PC-3 (cell line): ENCODE data around the gene FMNL2. TPM values are rescaled to one million over a fixed set of nuclear protein-coding genes. Genes with fewer than 3 reads are reported as not detected.

Experiments used
- ATAC-seq: fragments of 200-7000 bp; cut with Tn5 transposase; 2 replicates; pipeline ENCODE4 v1.9.1; 2020; ENCODE audit warnings: mild to moderate bottlenecking, moderate library complexity
- BruUV-seq: library from RNA; stranded (reverse); fragments of 400-500 nt; replicated peaks from 2 replicates; lab custom pipeline; 2021; lab: Mats Ljungman, UMichigan
- CTCF ChIA-PET: fragments of 300-600 bp; sonication (Branson Sonifier 250); formaldehyde crosslinking; loops from one replicate; lab custom pipeline; 2022; ENCODE audit warnings: antibody characterized with exemption; lab: Charles Lee
- POLR2A ChIA-PET: fragments of 300-600 bp; sonication (Branson Sonifier 250); formaldehyde crosslinking; loops from one replicate; lab custom pipeline; 2022; ENCODE audit warnings: antibody characterized with exemption; ENCODE audit not compliant: unreplicated experiment; lab: Charles Lee
- DNase-seq: peaks from one replicate; pipeline ENCODE4 v3.0.0-alpha.2; 2015
- H2AFZ ChIP-seq: fragments of 300-600 bp; sonication (generic); 2 replicates; pipeline ENCODE4 v1.6.0; 2016; ENCODE audit warnings: antibody characterized with exemption, low read length
- H3F3A ChIP-seq: fragments of 300-600 bp; sonication (generic); one replicate; pipeline ENCODE4 v1.6.0; 2017; ENCODE audit warnings: antibody characterized with exemption, low read length, control low read depth, mild to moderate bottlenecking; ENCODE audit not compliant: unreplicated experiment
- H3K27ac ChIP-seq: fragments of 300-600 bp; sonication (generic); 2 replicates; pipeline ENCODE4 v1.5.1; 2016; ENCODE audit warnings: mild to moderate bottlenecking, low read length
- H3K27me3 ChIP-seq: fragments of 300-600 bp; sonication (generic); 2 replicates; pipeline ENCODE4 v1.6.1; 2016; ENCODE audit warnings: low read length, mixed read lengths
- H3K36me3 ChIP-seq: fragments of 300-600 bp; sonication (generic); 2 replicates; pipeline ENCODE4 v1.6.1; 2016; ENCODE audit warnings: low read depth, mixed run types, low read length, mixed read lengths
- H3K4me1 ChIP-seq: fragments of 300-600 bp; sonication (generic); 2 replicates; pipeline ENCODE4 v1.5.1; 2016; ENCODE audit warnings: low read length; ENCODE audit not compliant: insufficient read depth
- H3K4me2 ChIP-seq: fragments of 300-600 bp; sonication (generic); 2 replicates; pipeline ENCODE4 v1.6.0; 2016; ENCODE audit warnings: low read length
- H3K4me3 ChIP-seq: fragments of 300-600 bp; sonication (generic); 2 replicates; pipeline ENCODE4 v1.5.1; 2016; ENCODE audit warnings: mild to moderate bottlenecking, low read length, mixed read lengths
- H3K79me2 ChIP-seq: fragments of 300-600 bp; sonication (generic); 2 replicates; pipeline ENCODE4 v1.6.1; 2017; ENCODE audit warnings: low read length, mixed read lengths
- H3K9ac ChIP-seq: fragments of 300-600 bp; sonication (generic); 2 replicates; pipeline ENCODE4 v1.6.0; 2016; ENCODE audit warnings: mild to moderate bottlenecking, low read length
- H3K9me2 ChIP-seq: fragments of 300-600 bp; sonication (generic); replicated peaks from 2 replicates; pipeline ENCODE4 v1.6.1; 2016; ENCODE audit warnings: mixed run types, low read length, mixed read lengths
- H3K9me3 ChIP-seq: fragments of 300-600 bp; sonication (generic); 2 replicates; pipeline ENCODE4 v1.6.1; 2016; ENCODE audit warnings: low read length, mixed read lengths
- H4K20me1 ChIP-seq: fragments of 300-600 bp; sonication (generic); 2 replicates; pipeline ENCODE4 v1.6.1; 2016; ENCODE audit warnings: low read length, mixed read lengths
- EZH2 ChIP-seq: fragments of 300-600 bp; sonication (generic); IDR thresholded peaks from one replicate; pipeline ENCODE4 v1.6.1; 2017; ENCODE audit warnings: antibody characterized with exemption, mild to moderate bottlenecking, low read length; ENCODE audit not compliant: unreplicated experiment
- EZH2phosphoT487 ChIP-seq: fragments of 300-600 bp; sonication (generic); IDR thresholded peaks from 2 replicates; pipeline ENCODE4 v1.6.1; 2018; ENCODE audit warnings: mild to moderate bottlenecking, antibody characterized with exemption, low read length, borderline replicate concordance
- intact Hi-C: fragments of 100-400 bp; cut with micrococcal nuclease; formaldehyde crosslinking; loops from 2 replicates; pipeline ENCODE4 v1.9.0; 2023
- total RNA-seq: library from RNA; depleted of rRNA; stranded (reverse); fragments of >200 nt; gene quantifications from 2 replicates; pipeline ENCODE4 v1.2.3, GENCODE V29; 2014
- TF ChIP-seq, protein P1 (sequence below): fragments of 300-600 bp; sonication (generic); conservative IDR thresholded peaks from 2 replicates; pipeline ENCODE4 v1.5.1; 2017; ENCODE audit warnings: antibody characterized with exemption, low read depth, mild to moderate bottlenecking, low read length

Gene FMNL2
- total RNA-seq, 1 experiment from 2014 or later = 15.8 TPM

DNA sequence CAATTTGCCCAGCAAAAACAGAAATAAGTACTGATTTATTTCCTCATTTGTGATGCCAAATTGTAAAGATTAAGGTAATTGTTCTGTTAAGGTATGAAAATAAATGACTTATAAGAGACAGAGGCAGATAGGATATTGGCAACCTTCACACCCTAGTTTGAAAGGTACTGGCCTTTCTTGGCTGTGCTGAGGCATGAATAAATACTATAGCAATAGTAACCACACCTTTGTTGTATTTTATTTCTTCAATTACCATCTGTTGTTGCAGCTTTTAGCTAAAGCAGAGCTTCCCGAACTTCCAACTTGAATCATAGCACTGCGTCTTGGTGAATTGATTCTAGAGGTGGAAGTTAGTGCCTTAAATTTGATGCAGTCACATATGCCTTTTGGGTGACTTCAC, 55.9 kb downstream of the FMNL2 start:
- POLR2A ChIA-PET = no interaction called here
- TF ChIP-seq, protein P1, sequence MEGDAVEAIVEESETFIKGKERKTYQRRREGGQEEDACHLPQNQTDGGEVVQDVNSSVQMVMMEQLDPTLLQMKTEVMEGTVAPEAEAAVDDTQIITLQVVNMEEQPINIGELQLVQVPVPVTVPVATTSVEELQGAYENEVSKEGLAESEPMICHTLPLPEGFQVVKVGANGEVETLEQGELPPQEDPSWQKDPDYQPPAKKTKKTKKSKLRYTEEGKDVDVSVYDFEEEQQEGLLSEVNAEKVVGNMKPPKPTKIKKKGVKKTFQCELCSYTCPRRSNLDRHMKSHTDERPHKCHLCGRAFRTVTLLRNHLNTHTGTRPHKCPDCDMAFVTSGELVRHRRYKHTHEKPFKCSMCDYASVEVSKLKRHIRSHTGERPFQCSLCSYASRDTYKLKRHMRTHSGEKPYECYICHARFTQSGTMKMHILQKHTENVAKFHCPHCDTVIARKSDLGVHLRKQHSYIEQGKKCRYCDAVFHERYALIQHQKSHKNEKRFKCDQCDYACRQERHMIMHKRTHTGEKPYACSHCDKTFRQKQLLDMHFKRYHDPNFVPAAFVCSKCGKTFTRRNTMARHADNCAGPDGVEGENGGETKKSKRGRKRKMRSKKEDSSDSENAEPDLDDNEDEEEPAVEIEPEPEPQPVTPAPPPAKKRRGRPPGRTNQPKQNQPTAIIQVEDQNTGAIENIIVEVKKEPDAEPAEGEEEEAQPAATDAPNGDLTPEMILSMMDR = no peak
- no peak for TF ChIP-seq EZH2phosphoT487
- TF ChIP-seq EZH2 = no peak
- DNase-seq (no peak), ATAC-seq (no peak)
- no peaks in the 10 kb centered on the region for H3K4me1 ChIP-seq
- no peaks in the 10 kb centered on the region; the same call in 1 of the 2 replicates for H3K79me2 ChIP-seq
- no peak overlapping the region for H3K4me2 ChIP-seq
- H3F3A ChIP-seq = no peaks in the 10 kb centered on the region
- 0 out of 2 replicates have a peak, but pooled peaks cover 4% of the 10 kb centered on the region for H3K9me2 ChIP-seq
- CTCF ChIA-PET = no interaction called here
- no peaks in the 10 kb centered on the region for H3K27me3 ChIP-seq
- H3K27ac ChIP-seq = no peak overlapping the region
- no peak overlapping the region for H2AFZ ChIP-seq
- H3K9me3 ChIP-seq = no peaks in the 10 kb centered on the region
- no TSS peak for BruUV-seq
- H3K9ac ChIP-seq = no peak overlapping the region
- intact Hi-C loops = no loop called here
- H4K20me1 ChIP-seq = no peaks in the 10 kb centered on the region
- H3K4me3 ChIP-seq = no peak overlapping the region
- H3K36me3 ChIP-seq = no peaks in the 10 kb centered on the region

DNA sequence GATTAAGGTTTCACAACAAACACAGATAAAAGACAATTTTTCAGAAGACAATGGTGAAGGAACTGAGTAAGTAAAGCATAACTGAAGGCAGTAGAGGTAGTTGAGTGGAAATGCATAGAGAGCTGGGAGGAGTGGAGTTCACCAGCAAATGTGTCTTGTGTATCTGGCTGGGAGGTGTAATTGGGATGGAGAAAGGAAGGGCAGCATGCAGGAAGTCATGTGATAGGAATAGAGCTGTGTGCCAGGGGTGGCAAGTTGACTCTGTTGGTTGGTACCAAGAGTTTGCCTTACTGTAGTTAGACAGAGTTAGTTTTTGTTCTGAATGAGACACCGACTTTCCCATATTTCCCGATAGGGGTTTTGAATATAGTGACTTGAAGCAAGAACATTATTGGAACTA, 56.3 kb downstream of the FMNL2 start:
- TF ChIP-seq EZH2 (no peak), EZH2phosphoT487 (no peak)
- TF ChIP-seq, protein P1 = no peak
- H3K4me3 ChIP-seq = no peak overlapping the region
- H2AFZ ChIP-seq = no peak overlapping the region
- H3K4me2 ChIP-seq = no peak overlapping the region
- no peaks in the 10 kb centered on the region for H3K27me3 ChIP-seq
- H3K9ac ChIP-seq = no peak overlapping the region
- intact Hi-C loops = no loop called here
- DNase-seq = no peak
- ATAC-seq = no peak
- BruUV-seq = no TSS peak
- H4K20me1 ChIP-seq = no peaks in the 10 kb centered on the region
- peaks cover 5% of the 10 kb centered on the region; the same call in 1 of the 2 replicates for H3K79me2 ChIP-seq
- CTCF ChIA-PET = no interaction called here
- H3K36me3 ChIP-seq = no peaks in the 10 kb centered on the region
- H3K9me3 ChIP-seq = no peaks in the 10 kb centered on the region
- POLR2A ChIA-PET = no interaction called here
- H3F3A ChIP-seq = no peaks in the 10 kb centered on the region
- no peak overlapping the region for H3K27ac ChIP-seq
- H3K9me2 ChIP-seq = 0 out of 2 replicates have a peak, but pooled peaks cover 4% of the 10 kb centered on the region
- H3K4me1 ChIP-seq = no peaks in the 10 kb centered on the region

DNA sequence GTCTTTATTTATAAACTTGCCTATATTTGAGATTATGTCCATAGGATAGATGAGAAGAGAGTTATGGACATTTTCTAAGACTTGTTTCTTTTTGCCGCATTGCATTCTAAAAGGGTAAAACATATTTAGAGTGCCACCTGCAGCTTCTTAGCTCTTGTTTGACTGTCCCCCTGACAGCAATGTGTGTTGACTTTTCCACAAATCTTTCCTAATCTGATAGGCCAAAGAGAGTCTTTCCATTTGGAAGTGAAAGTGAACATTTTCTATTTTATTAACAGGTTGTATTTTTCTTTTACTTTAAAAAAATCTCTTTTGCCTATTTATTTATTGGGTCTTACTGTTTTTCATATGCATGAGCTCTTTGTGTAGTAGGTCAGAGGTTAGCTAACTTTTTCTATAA, 58.4 kb downstream of the FMNL2 start:
- no peaks in the 10 kb centered on the region for H3F3A ChIP-seq
- no peaks in the 10 kb centered on the region for H3K36me3 ChIP-seq
- no TSS peak for BruUV-seq
- TF ChIP-seq EZH2 (no peak), EZH2phosphoT487 (no peak)
- TF ChIP-seq, protein P1 = no peak
- H3K4me3 ChIP-seq = no peak overlapping the region
- no peaks in the 10 kb centered on the region for H3K9me3 ChIP-seq
- H2AFZ ChIP-seq = no peak overlapping the region
- ChIA-PET CTCF (no interaction called here), POLR2A (no interaction called here)
- peaks cover 17% of the 10 kb centered on the region; the same call in 1 of the 2 replicates for H3K79me2 ChIP-seq
- H3K9me2 ChIP-seq = no peaks in the 10 kb centered on the region
- H3K9ac ChIP-seq = no peak overlapping the region
- no peak overlapping the region for H3K4me2 ChIP-seq
- no peak for ATAC-seq
- H3K4me1 ChIP-seq = no peaks in the 10 kb centered on the region
- no peak for DNase-seq
- intact Hi-C loops = no loop called here
- no peaks in the 10 kb centered on the region for H3K27me3 ChIP-seq
- H3K27ac ChIP-seq = no peak overlapping the region
- no peaks in the 10 kb centered on the region for H4K20me1 ChIP-seq
